NCI-H146 (cell line): ENCODE measurements around the gene KDM4D.
"Not testable (repeated sequence)": the region's sequence is repeated elsewhere in the genome, so short reads cannot be mapped to it uniquely, and the experiment has no call there.

Experiments
- DNase-seq: peaks from one replicate; lab custom pipeline; 2025; lab: John Stamatoyannopoulos, UW

Gene KDM4D

GRCh38 chr11:94973099-94973968, at the start of gene KDM4D, which contains the start of gene CWC15:
KDM4D (plus strand) TSS chr11:94973709; CDS start chr11:94997373, 23,664 bp downstream.
CWC15 (minus strand) TSS chr11:94973556; CDS start chr11:94972185, 1,371 bp downstream.
- peak; percentile 90 for DNase-seq

DNA sequence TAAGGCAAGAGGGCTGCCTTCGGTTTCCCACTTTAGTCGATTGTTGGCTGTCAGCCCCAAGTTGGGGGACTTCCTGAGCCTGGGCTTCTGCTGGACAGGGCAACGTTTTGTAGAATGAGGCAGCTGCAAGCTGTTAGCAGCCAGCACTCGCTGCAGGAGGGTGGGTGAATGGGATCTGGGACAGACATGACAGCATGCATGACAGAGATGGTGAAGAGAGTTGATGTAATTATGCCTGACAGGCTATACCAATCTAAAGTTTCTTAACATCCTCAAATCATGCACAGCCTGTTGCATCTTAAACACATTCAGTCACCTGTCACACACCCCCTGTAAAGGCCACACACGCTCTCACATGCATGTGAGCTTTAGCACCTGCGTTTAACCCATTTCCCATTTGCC, 49.3 kb upstream of the KDM4D start:
- no peak for DNase-seq

- DNase-seq, result no peak
Measured at GRCh38 chr11:94924612-94925011, 48.9 kb upstream of the KDM4D start.

DNA sequence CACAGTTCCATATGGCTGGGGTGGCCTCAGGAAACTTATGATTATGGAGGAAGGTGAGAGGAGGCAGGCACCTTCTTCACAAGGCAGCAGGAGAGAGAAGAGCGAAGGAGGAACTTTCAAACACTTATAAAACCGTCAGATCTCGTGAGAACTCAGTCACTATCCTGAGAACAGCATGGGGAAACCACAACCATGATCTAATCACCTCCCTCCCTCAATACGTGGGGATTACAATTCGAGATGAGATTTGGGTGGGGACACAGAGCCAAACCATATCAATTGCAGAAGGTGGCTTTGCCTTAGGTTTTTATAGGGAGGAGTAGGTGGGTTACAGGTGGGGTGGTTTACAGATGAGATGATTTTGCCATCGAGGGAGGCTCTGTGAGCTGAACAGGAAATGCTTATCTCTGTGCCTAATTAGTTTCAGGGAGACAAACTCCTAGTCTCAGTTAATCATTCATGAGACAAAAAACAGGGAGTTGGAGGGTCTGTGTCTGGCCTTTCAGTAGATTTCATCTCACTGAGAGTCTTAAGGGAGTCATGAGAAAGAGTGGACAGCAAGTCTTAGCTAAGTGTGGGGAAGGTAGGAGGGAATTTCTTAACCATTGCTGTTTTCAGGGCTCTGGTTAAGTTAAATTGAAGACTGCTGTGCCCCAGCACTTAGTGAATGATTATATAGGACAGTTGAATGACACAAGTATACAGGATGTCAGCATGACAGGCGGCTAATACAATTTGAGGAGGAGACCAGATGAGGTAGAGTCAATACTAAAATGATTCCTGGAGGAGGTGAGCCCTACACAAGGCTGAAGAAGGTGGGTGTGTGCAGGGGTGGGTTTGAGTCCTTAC, 47.9 kb upstream of the KDM4D start:
- no peak for DNase-seq

DNA sequence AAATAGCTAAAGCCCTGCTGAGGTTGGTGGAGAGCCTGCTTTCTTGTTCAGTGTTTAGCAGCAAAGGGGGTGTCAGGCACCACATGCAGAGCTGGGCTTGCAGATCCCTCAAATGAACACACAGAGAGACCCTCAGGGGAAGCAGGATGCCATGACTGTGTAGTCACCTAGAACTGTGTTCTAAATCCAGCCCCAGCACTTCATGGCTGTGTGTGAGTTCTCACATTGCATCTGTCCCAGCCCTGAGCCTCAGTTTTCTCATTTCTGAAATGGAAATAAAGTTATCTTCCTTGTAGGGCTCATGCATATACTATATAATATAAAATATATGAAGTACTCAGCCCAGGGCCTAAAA, 47.3 kb upstream of the KDM4D start:
- no peak for DNase-seq

DNA sequence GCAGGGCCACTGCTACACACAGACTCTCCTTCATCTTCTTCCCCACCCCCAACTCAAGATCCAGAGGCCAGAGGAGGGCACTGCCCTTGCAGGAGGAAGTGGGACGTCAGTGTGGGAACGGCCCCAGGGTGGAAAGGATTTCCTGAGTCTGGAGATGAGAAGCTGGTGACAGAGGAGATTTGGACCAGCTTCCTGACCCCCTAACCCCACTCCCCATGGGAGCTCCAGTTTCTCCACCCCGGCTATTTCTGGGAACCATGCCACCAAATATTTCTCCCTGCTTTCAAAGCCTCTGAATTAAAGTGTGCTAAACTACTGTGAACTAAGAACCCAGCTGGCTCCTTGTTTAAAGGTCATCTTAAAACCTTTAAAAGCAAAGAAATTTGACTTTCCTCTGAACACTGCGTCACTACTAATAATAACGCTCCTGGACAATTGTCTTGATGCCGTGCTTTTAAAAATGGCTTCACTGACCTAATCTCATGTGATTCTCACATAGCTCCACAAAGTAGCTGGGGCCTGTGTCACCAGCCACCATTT, 46.7 kb upstream of the KDM4D start:
- DNase-seq, result no peak

GRCh38 chr11:94928117-94928990, 45.2 kb upstream of the KDM4D start:
- DNase-seq, result no peak

GRCh38 chr11:94932072-94932471, 41.4 kb upstream of the KDM4D start:
- not testable (repeated sequence) for DNase-seq

DNA sequence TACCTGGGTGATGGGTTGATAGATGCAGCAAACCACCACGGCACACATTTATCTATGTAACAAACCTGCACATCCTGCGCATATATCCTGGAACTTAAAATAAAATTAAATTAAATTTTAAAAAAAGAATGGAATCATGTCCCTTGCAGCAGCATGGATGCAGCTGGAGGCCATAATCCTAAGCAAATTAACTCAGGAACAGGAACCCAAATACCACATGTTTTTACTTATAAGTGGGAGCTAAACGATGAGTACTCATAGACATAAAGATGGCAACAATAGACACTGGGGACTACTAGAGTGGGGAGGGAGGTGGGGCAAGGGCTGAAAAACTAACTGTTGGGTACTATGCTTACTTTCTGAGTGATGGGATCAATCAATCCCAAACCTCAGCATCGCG, 41.0 kb upstream of the KDM4D start:
- DNase-seq, result no peak

- no peak for DNase-seq
Measured at GRCh38 chr11:94933223-94934130, 40.0 kb upstream of the KDM4D start.

GRCh38 chr11:94934362-94934761, 39.1 kb upstream of the KDM4D start:
- no peak for DNase-seq

DNA sequence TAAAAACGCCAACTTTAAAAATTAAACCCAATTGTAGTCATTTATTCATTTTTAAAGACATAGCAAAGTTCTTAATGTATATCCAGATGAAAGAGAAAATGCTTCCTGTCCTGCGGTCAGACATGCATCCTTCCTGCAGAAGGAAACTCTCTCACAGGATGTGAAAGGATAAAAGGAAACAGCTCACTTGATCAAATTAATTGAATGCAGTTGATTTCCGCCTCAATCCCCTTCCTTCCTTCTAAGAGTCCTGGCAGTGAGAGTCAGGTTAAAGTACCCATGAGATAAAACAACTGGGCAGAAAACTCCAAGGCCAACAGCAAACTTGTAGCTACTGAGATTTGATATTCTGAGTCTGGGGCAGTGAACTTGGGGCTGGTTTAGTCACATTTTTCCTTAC, 38.7 kb upstream of the KDM4D start:
- no peak for DNase-seq

GRCh38 chr11:94938095-94939055, 35.1 kb upstream of the KDM4D start:
- DNase-seq, result no peak

- DNase-seq, result no peak
Measured at GRCh38 chr11:94939346-94939745, 34.2 kb upstream of the KDM4D start.

DNA sequence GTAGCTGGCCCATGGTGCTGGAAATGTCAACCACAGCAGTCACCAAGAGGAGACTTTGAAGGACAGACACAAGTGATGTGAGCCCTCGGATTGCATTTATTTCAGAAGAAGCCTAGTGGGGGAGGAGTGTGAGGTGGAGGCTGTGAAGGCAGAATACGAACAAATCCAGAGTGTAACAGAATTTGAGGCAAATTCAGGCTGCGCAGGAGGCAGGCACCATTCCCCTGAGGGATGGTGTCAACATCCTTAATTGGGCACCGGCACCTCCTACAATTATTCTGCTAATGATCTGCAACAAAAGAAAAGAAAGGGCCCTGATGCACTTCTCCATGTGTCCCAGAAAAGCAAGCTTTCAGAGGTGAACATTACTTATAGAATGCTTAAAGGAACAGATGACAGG, 32.4 kb upstream of the KDM4D start:
- no peak for DNase-seq

GRCh38 chr11:94946812-94947211, 26.7 kb upstream of the KDM4D start:
- DNase-seq, result no peak

DNA sequence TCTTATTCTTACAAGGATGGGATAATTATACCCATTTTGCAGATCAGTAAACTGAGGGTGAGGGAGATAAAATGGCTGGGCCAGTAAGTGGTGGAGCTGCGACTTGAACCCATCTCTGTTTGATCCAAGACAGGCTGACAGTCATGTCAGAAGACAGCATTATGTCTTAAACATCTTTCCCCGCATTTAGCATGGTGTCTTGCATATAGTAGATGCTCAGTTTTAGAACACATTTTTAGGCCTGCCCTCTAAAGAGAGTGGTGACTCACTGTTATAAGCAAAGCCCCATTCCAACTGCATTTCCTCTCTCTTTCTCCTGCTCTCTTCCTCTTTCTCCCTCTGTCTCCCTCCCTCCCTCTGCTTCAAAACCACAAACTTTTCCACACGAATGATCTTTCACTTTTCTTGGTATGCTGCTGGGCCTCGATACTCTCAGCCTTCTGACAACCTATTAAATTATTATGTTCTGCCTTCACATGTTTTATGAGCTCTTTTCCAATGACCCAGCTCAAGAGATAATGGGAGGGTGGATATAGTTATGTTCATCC, 25.4 kb upstream of the KDM4D start:
- DNase-seq, result no peak

GRCh38 chr11:94954753-94955152, 18.8 kb upstream of the KDM4D start:
- no peak for DNase-seq

GRCh38 chr11:94956963-94957362, 16.5 kb upstream of the KDM4D start:
- no peak for DNase-seq
